SU-DHL-6 (cell line): ENCODE measurements around the gene SPCS2.

Source experiments
- H2AFZ ChIP-seq: fragments of 200-600 bp; sonication (generic); 2 replicates; pipeline ENCODE4 v1.6.1; 2014; ENCODE audit warnings: low read depth, mild to moderate bottlenecking, moderate library complexity, mixed read lengths, antibody characterized with exemption, low read length; ENCODE audit not compliant: severe bottlenecking
- H3F3A ChIP-seq: fragments of 200-600 bp; shearing (Covaris generic); 2 replicates; pipeline ENCODE4 v1.6.0; 2016; ENCODE audit warnings: antibody characterized with exemption, mild to moderate bottlenecking; ENCODE audit not compliant: insufficient read depth
- H3K27ac ChIP-seq: fragments of 200-600 bp; sonication (generic); 2 replicates; pipeline ENCODE4 v1.5.1; 2016; ENCODE audit warnings: low read depth, mild to moderate bottlenecking, low read length, moderate library complexity, mixed read lengths
- H3K27me3 ChIP-seq: fragments of 200-600 bp; sonication (generic), shearing (Covaris generic); 2 replicates; pipeline ENCODE4 v1.6.0; 2014; ENCODE audit warnings: mild to moderate bottlenecking, low read length
- H3K36me3 ChIP-seq: fragments of 200-600 bp; sonication (generic); 2 replicates; pipeline ENCODE4 v1.6.1; 2014; ENCODE audit warnings: mild to moderate bottlenecking, low read length, mixed read lengths
- H3K4me2 ChIP-seq: fragments of 300-600, 200-600 bp; shearing (Covaris generic), sonication (generic); 2 replicates; pipeline ENCODE4 v1.6.0; 2014; ENCODE audit warnings: low read length, low read depth, mild to moderate bottlenecking; ENCODE audit not compliant: poor library complexity, severe bottlenecking
- H3K4me3 ChIP-seq: fragments of 200-600 bp; sonication (generic); 2 replicates; pipeline ENCODE4 v1.5.1; 2014; ENCODE audit warnings: antibody characterized with exemption, low read length, mild to moderate bottlenecking, mixed read lengths; ENCODE audit not compliant: insufficient read depth, poor library complexity, severe bottlenecking
- H3K79me2 ChIP-seq: fragments of 200-600 bp; sonication (generic); 2 replicates; pipeline ENCODE4 v1.6.1; 2014; ENCODE audit warnings: mild to moderate bottlenecking, low read length, moderate library complexity; ENCODE audit not compliant: insufficient read depth
- H3K9ac ChIP-seq: fragments of 200-600 bp; sonication (generic); 2 replicates; pipeline ENCODE4 v1.7.0; 2014; ENCODE audit warnings: mild to moderate bottlenecking, low read length
- H3K9me2 ChIP-seq: fragments of 200-600 bp; sonication (generic); replicated peaks from 2 replicates; pipeline ENCODE4 v1.6.1; 2014; ENCODE audit warnings: low read length; ENCODE audit not compliant: insufficient read depth
- H3K9me3 ChIP-seq: fragments of 200-600 bp; sonication (generic); 2 replicates; pipeline ENCODE4 v1.6.1; 2014; ENCODE audit warnings: low read length, mixed read lengths; ENCODE audit not compliant: insufficient read depth
- H4K20me1 ChIP-seq: fragments of 200-600 bp; sonication (generic); 2 replicates; pipeline ENCODE4 v1.6.1; 2014; ENCODE audit warnings: low read depth, mild to moderate bottlenecking, antibody characterized with exemption, low read length, moderate library complexity, mixed read lengths
- CTCF ChIP-seq: fragments of 200-600 bp; sonication (generic); IDR thresholded peaks from one replicate; pipeline ENCODE4 v1.5.1; 2017; ENCODE audit warnings: antibody characterized with exemption, mild to moderate bottlenecking, low read length, moderate library complexity; ENCODE audit not compliant: insufficient read depth, poor library complexity, severe bottlenecking
- EZH2phosphoT487 ChIP-seq: fragments of 200-600 bp; sonication (generic), shearing (Covaris generic); conservative IDR thresholded peaks from 2 replicates; pipeline ENCODE4 v1.6.1; 2018; ENCODE audit warnings: mild to moderate bottlenecking, antibody characterized with exemption, low read length, moderate library complexity, mixed read lengths

The SPCS2 gene

GRCh38 chr11:75024068-75024449, 75.0 kb downstream of the SPCS2 start:
- Histone ChIP-seq H4K20me1 (no peaks in the 10 kb centered on the region), H3K79me2 (no peaks in the 10 kb centered on the region), H3K4me3 (no peak overlapping the region), H3K9ac (no peak overlapping the region), H3K9me3 (no peaks in the 10 kb centered on the region), H3K27me3 (no peaks in the 10 kb centered on the region), H3K27ac (no peak overlapping the region), H3K36me3 (no peaks in the 10 kb centered on the region), H2AFZ (no peak overlapping the region), H3K9me2 (no peaks in the 10 kb centered on the region), H3F3A (no peaks in the 10 kb centered on the region), H3K4me2 (no peak overlapping the region)
- no peak for TF ChIP-seq CTCF
- no peak for TF ChIP-seq EZH2phosphoT487

DNA sequence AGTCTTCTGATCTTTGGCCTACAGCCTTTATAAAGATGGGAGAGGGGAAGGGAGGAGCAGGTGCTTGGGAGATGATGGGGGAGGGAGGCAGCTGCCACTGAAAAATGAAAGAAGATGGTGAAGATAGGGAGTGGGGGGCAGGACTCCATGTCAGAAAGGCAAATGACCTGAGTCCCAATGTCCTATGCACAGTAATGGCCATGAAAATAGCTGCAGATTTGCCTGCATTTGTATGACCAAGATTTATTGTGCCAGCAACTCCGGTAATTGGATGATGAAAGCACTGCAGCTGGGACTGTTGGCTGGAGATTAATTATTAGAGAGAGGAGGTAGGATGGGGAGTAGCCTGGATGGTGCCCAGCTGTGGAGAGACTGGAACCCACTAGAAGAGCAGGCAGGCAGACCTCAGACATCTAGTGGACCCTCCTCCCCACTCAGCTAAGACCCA, 75.7 kb downstream of the SPCS2 start:
- TF ChIP-seq EZH2phosphoT487 (no peak), CTCF (no peak)
- no peaks in the 10 kb centered on the region for H3K79me2 ChIP-seq
- H3K9ac ChIP-seq = no peak overlapping the region
- H3K9me3 ChIP-seq = no peaks in the 10 kb centered on the region
- H3K27me3 ChIP-seq = no peaks in the 10 kb centered on the region
- no peaks in the 10 kb centered on the region for H4K20me1 ChIP-seq
- no peak overlapping the region for H2AFZ ChIP-seq
- H3K27ac ChIP-seq = no peak overlapping the region
- H3K36me3 ChIP-seq = no peaks in the 10 kb centered on the region
- no peaks in the 10 kb centered on the region for H3F3A ChIP-seq
- no peak overlapping the region for H3K4me2 ChIP-seq
- H3K9me2 ChIP-seq = no peaks in the 10 kb centered on the region
- no peak overlapping the region for H3K4me3 ChIP-seq

GRCh38 chr11:75025561-75025960, 76.5 kb downstream of the SPCS2 start:
- H3K9me2 ChIP-seq = no peaks in the 10 kb centered on the region

More at GRCh38 chr11:75025561-75025960, 76.5 kb downstream of the SPCS2 start:
- Histone ChIP-seq H3K27ac (no peak overlapping the region), H3K4me2 (no peak overlapping the region), H4K20me1 (no peaks in the 10 kb centered on the region), H2AFZ (no peak overlapping the region), H3K36me3 (no peaks in the 10 kb centered on the region), H3K79me2 (no peaks in the 10 kb centered on the region), H3F3A (no peaks in the 10 kb centered on the region), H3K9me3 (no peaks in the 10 kb centered on the region), H3K9ac (no peak overlapping the region), H3K27me3 (no peaks in the 10 kb centered on the region), H3K4me3 (no peak overlapping the region)
- TF ChIP-seq CTCF (no peak), EZH2phosphoT487 (no peak)
